Caco-2 (cell line): ENCODE results near the gene MORC2. TPM values are rescaled to one million over a fixed set of nuclear protein-coding genes. Genes with fewer than 3 reads are reported as not detected.

Experiments
- BruUV-seq: library from RNA; stranded (reverse); fragments of 400-500 nt; replicated peaks from 2 replicates; lab custom pipeline; 2021; lab: Mats Ljungman, UMichigan
- CTCF ChIA-PET: fragments of 300-600 bp; sonication (Branson Sonifier 250); formaldehyde crosslinking; loops from one replicate; lab custom pipeline; 2022; ENCODE audit warnings: antibody characterized with exemption; lab: Charles Lee
- POLR2A ChIA-PET: fragments of 300-600 bp; sonication (Branson Sonifier 250); formaldehyde crosslinking; loops from one replicate; lab custom pipeline; 2022; ENCODE audit warnings: antibody characterized with exemption; lab: Charles Lee
- DNase-seq, 2 experiments: peaks; one replicate each; pipeline versions ENCODE4 v3.0.0 to v3.0.0-alpha.2; 2020 to 2022
- H3K27me3 ChIP-seq: replicated peaks from 2 replicates; pipeline ENCODE4 v1.6.0; 2011; ENCODE audit warnings: low read length; ENCODE audit not compliant: control insufficient read depth, insufficient read depth
- H3K36me3 ChIP-seq: 2 replicates; pipeline ENCODE4 v1.5.1; 2011; ENCODE audit warnings: low read length; ENCODE audit not compliant: control insufficient read depth, insufficient read depth
- H3K4me1 ChIP-seq: fragments of 250-450 bp; sonication (Bioruptor Pico); 2 replicates; pipeline ENCODE4 v1.5.1; 2020; ENCODE audit warnings: mild to moderate bottlenecking
- H3K4me3 ChIP-seq: 2 replicates; pipeline ENCODE4 v1.5.1; 2011; ENCODE audit warnings: low read depth, mild to moderate bottlenecking, control low read depth, low read length
- H3K9me3 ChIP-seq: fragments of 250-450 bp; sonication (Bioruptor Pico); 2 replicates; pipeline ENCODE4 v1.5.1; 2020; ENCODE audit warnings: mild to moderate bottlenecking, moderate library complexity
- H3K27ac Mint-ChIP-seq: one replicate; pipeline ENCODE4 v1.8.0; 2022; ENCODE audit warnings: mixed read lengths; ENCODE audit not compliant: unreplicated experiment
- H3K27me3 Mint-ChIP-seq: one replicate; pipeline ENCODE4 v1.8.0; 2022; ENCODE audit warnings: mixed read lengths; ENCODE audit not compliant: insufficient read depth, unreplicated experiment
- H3K36me3 Mint-ChIP-seq: one replicate; pipeline ENCODE4 v1.8.0; 2022; ENCODE audit warnings: mild to moderate bottlenecking, mixed read lengths; ENCODE audit not compliant: insufficient read depth, unreplicated experiment
- H3K4me1 Mint-ChIP-seq: one replicate; pipeline ENCODE4 v1.8.0; 2022; ENCODE audit warnings: low read depth, mixed read lengths; ENCODE audit not compliant: unreplicated experiment
- H3K4me3 Mint-ChIP-seq: one replicate; pipeline ENCODE4 v1.8.0; 2022; ENCODE audit warnings: mild to moderate bottlenecking, moderate library complexity, mixed read lengths; ENCODE audit not compliant: unreplicated experiment
- H3K9me3 Mint-ChIP-seq: one replicate; pipeline ENCODE4 v1.8.0; 2022; ENCODE audit warnings: mixed read lengths; ENCODE audit not compliant: unreplicated experiment
- intact Hi-C: fragments of 100-400 bp; cut with micrococcal nuclease; formaldehyde crosslinking; loops from one replicate; pipeline ENCODE4 v1.10.0; 2022; ENCODE audit not compliant: unreplicated experiment
- total RNA-seq: library from RNA; stranded (reverse); gene quantifications from 2 replicates; pipeline ENCODE4 v1.2.3, GENCODE V29; 2022
- TF ChIP-seq, protein P1 (sequence below), 2 experiments: fragments of 200-600 bp in 1 of 2; IDR thresholded peaks; 1 replicate in 1 of 2; 2 replicates in 1 of 2; pipeline versions ENCODE4 v1.5.1 to v1.8.0; 2011 to 2022; ENCODE audit warnings: antibody characterized with exemption in 1 of 2, control low read depth in 1 of 2, inconsistent platforms in 1 of 2, low read depth in 1 of 2, low read length in 1 of 2, mild to moderate bottlenecking in 1 of 2, moderate library complexity in 1 of 2; ENCODE audit not compliant: insufficient read depth in 1 of 2, severe bottlenecking in 1 of 2, unreplicated experiment in 1 of 2

The MORC2 gene
- total RNA-seq, 1 experiment from 2014 or later: 49.9 TPM

- POLR2A ChIA-PET: interaction anchor here (1.2 kb wide), 1 partner anchor 90 kb away, joined by 3 read pairs; no protein-coding TSS in a partner anchor
- Mint-ChIP-seq H3K27ac (no peak overlapping the region), H3K4me3 (no peak overlapping the region), H3K4me1 (no peaks in the 10 kb centered on the region), H3K27me3 (no peaks in the 10 kb centered on the region), H3K36me3 (peaks cover 26% of the 10 kb centered on the region), H3K9me3 (no peaks in the 10 kb centered on the region)
- H3K4me1 ChIP-seq: peaks cover 10% of the 10 kb centered on the region
- H3K9me3 ChIP-seq: no peaks in the 10 kb centered on the region
- peaks cover 2% of the 10 kb centered on the region; the same call in 1 of the 2 replicates for H3K36me3 ChIP-seq
- intact Hi-C loops: loop anchor here (10.0 kb wide), 1 partner anchor 270 kb away; no protein-coding TSS in a partner anchor
- CTCF ChIA-PET: no interaction called here
- H3K27me3 ChIP-seq: no peaks in the 10 kb centered on the region
- no peak for DNase-seq
- H3K4me3 ChIP-seq: no peak overlapping the region
- TF ChIP-seq, protein P1, sequence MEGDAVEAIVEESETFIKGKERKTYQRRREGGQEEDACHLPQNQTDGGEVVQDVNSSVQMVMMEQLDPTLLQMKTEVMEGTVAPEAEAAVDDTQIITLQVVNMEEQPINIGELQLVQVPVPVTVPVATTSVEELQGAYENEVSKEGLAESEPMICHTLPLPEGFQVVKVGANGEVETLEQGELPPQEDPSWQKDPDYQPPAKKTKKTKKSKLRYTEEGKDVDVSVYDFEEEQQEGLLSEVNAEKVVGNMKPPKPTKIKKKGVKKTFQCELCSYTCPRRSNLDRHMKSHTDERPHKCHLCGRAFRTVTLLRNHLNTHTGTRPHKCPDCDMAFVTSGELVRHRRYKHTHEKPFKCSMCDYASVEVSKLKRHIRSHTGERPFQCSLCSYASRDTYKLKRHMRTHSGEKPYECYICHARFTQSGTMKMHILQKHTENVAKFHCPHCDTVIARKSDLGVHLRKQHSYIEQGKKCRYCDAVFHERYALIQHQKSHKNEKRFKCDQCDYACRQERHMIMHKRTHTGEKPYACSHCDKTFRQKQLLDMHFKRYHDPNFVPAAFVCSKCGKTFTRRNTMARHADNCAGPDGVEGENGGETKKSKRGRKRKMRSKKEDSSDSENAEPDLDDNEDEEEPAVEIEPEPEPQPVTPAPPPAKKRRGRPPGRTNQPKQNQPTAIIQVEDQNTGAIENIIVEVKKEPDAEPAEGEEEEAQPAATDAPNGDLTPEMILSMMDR (IDR thresholded peaks at IDR 0.05; ENCODE audit: insufficient read depth in 1 of 2, low read depth in 1 of 2, low read length in 1 of 2, severe bottlenecking in 1 of 2, unreplicated experiment in 1 of 2): no peak
- no TSS peak for BruUV-seq
Observed at GRCh38 chr22:30964858-30965257, 3.7 kb downstream of the MORC2 start.

- peaks cover 64% of the 10 kb centered on the region for H3K36me3 Mint-ChIP-seq
- peaks cover 4% of the 10 kb centered on the region for H3K36me3 ChIP-seq
- POLR2A ChIA-PET: interaction anchor here (0.6 kb wide), 1 partner anchor 124 kb away, joined by 3 read pairs; no protein-coding TSS in a partner anchor
Observed at GRCh38 chr22:30955153-30955552, 13.4 kb downstream of the MORC2 start.

GRCh38 chr22:30953206-30953605 is 15.4 kb downstream of the MORC2 start:
- TF ChIP-seq, protein P1 (IDR thresholded peaks at IDR 0.05; ENCODE audit: insufficient read depth in 1 of 2, low read depth in 1 of 2, low read length in 1 of 2, severe bottlenecking in 1 of 2, unreplicated experiment in 1 of 2): no peak
- intact Hi-C loops: no loop called here
- Mint-ChIP-seq H3K9me3 (no peaks in the 10 kb centered on the region), H3K27me3 (no peaks in the 10 kb centered on the region), H3K4me1 (no peaks in the 10 kb centered on the region), H3K4me3 (no peak overlapping the region), H3K36me3 (peaks cover 66% of the 10 kb centered on the region), H3K27ac (no peak overlapping the region)
- Histone ChIP-seq H3K4me1 (no peaks in the 10 kb centered on the region), H3K4me3 (no peak overlapping the region), H3K9me3 (no peaks in the 10 kb centered on the region), H3K36me3 (peaks cover 6% of the 10 kb centered on the region), H3K27me3 (no peaks in the 10 kb centered on the region)
- no TSS peak for BruUV-seq
- DNase-seq: no peak
- ChIA-PET POLR2A (no interaction called here), CTCF (no interaction called here)

More at GRCh38 chr22:30955153-30955552, 13.4 kb downstream of the MORC2 start:
- H3K4me1 Mint-ChIP-seq: no peaks in the 10 kb centered on the region
- no peaks in the 10 kb centered on the region for H3K27me3 ChIP-seq
- TF ChIP-seq, protein P1 (IDR thresholded peaks at IDR 0.05; ENCODE audit: insufficient read depth in 1 of 2, low read depth in 1 of 2, low read length in 1 of 2, severe bottlenecking in 1 of 2, unreplicated experiment in 1 of 2): no peak
- H3K4me1 ChIP-seq: peaks cover 14% of the 10 kb centered on the region; the same call in 1 of the 2 replicates
- no peak overlapping the region for H3K4me3 Mint-ChIP-seq
- H3K9me3 ChIP-seq: no peaks in the 10 kb centered on the region
- no peak overlapping the region for H3K27ac Mint-ChIP-seq
- no peaks in the 10 kb centered on the region for H3K27me3 Mint-ChIP-seq
- H3K4me3 ChIP-seq: no peak overlapping the region
- CTCF ChIA-PET: no interaction called here
- intact Hi-C loops: no loop called here
- no peaks in the 10 kb centered on the region for H3K9me3 Mint-ChIP-seq
- DNase-seq: no peak
- no TSS peak for BruUV-seq
